ENCODE results near the gene KDELR1.

DNA sequence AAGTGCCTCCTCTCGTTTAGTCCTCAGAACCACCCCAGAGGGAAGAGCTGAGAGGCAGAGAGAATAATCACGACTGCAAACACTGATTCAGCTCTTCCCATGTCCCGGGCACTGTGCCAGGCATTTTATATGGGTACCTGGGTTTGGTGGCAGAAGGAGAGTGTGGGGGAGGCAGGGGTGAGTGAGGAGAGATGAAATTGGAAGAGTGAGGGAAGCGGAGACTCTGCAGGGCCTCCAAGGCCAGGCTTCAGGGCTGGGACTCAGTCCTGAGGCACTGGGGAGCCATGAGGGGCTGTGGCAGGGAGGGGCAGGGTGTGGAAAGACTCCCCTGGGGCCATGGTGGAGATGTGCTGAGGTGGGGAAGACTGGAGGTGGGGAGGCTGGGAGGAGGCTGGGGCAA lies 18.4 kb downstream of the KDELR1 start:
- no peak for TF ChIP-seq GATA2 (IDR thresholded peaks at IDR 0.05; ENCODE audit: low read depth, low read length)
- no peak for TF ChIP-seq GATA3 (IDR thresholded peaks at IDR 0.05; ENCODE audit: low read depth, low read length)

Data from SH-SY5Y (cell line).